Measurements from ENCODE around the gene PACSIN3. TPM values are rescaled to one million over a fixed set of nuclear protein-coding genes. Genes with fewer than 3 reads are reported as not detected.

The PACSIN3 gene
- total and polyA plus RNA-seq, 2 of the 8 experiments (the other 6 are each of a cell fraction or from before 2014, with no cell fraction given), result 23.8 to 47.2 TPM

- no peak for TF ChIP-seq CHD7 (IDR thresholded peaks at IDR 0.05; ENCODE audit: insufficient replicate concordance, low read length)
- TF ChIP-seq SUZ12 (IDR thresholded peaks at IDR 0.05; ENCODE audit: low read length), result no peak
- no peak for TF ChIP-seq SIX5 (IDR thresholded peaks at IDR 0.05; ENCODE audit: low read depth, low read length)
- no peak for TF ChIP-seq MAFK (IDR thresholded peaks at IDR 0.05; ENCODE audit: low read depth, low read length)
- TF ChIP-seq RNF2 (IDR thresholded peaks at IDR 0.05; ENCODE audit: borderline replicate concordance, low read depth, low read length, missing control alignments, poor library complexity, severe bottlenecking), result no peak
Observed at GRCh38 chr11:47222696-47223095, 36.5 kb upstream of the PACSIN3 start (continued).
